Thyroid gland (tissue), 4 donors: ENCODE measurements around the gene CYB5R4. TPM values are rescaled to one million over a fixed set of nuclear protein-coding genes. Genes with fewer than 3 reads are reported as not detected.

ENCODE experiments used
- DNase-seq, 2 donors: peaks; one replicate each; pipeline ENCODE4 v3.0.0-alpha.2; 2019
- H3K27ac ChIP-seq, 3 donors: fragments of 200-600 bp; sonication (generic); 1 replicate in 2 of 3; 2 replicates in 1 of 3; pipeline ENCODE4 v1.5.1; 2016 to 2019; ENCODE audit warnings: mild to moderate bottlenecking in 1 of 3, moderate library complexity in 1 of 3
- H3K27me3 ChIP-seq: fragments of 200-600 bp; sonication (generic); one replicate; pipeline ENCODE4 v1.5.1; 2019
- H3K36me3 ChIP-seq, 2 donors: fragments of 200-600 bp; sonication (generic); one replicate each; pipeline ENCODE4 v1.5.1; 2016 to 2019
- H3K4me1 ChIP-seq, 2 donors: fragments of 200-600 bp; sonication (generic); one replicate each; pipeline ENCODE4 v1.5.1; 2017 to 2019
- H3K4me3 ChIP-seq, 3 donors: fragments of 200-600 bp; sonication (generic); replicated peaks in 1 of 3; 1 replicate in 2 of 3; 2 replicates in 1 of 3; pipeline ENCODE4 v1.5.1; 2016; ENCODE audit warnings: mild to moderate bottlenecking in 1 of 3
- H3K9me3 ChIP-seq: fragments of 200-600 bp; sonication (generic); one replicate; pipeline ENCODE4 v1.5.1; 2017
- CTCF ChIP-seq, 6 experiments: fragments of 200-600 bp in 3 of 6; fragments of 450-650 bp in 3 of 6; sonication (generic) in 3 of 6; IDR thresholded peaks; one replicate each; pipeline ENCODE4 v1.5.1; 2016 to 2019; ENCODE audit warnings: antibody characterized with exemption in 6 of 6, mild to moderate bottlenecking in 2 of 6, inconsistent platforms in 1 of 6, moderate library complexity in 1 of 6
- POLR2A ChIP-seq, 2 donors: fragments of 450-650 bp; IDR thresholded peaks; one replicate each; pipeline ENCODE4 v1.6.1; 2017; ENCODE audit warnings: antibody characterized with exemption in 2 of 2, mild to moderate bottlenecking in 2 of 2, moderate library complexity in 1 of 2
- WGBS, 2 donors: methylation state at CpG; one replicate each; pipeline ENCODE4 v1.1.5; 2017; 5-methylcytosine and 5-hydroxymethylcytosine counted together
- intact Hi-C: fragments of 100-400 bp; cut with DNase I; formaldehyde crosslinking; loops from one replicate; pipeline ENCODE4 v1.15.1; 2023
- total RNA-seq, 4 donors: library from RNA; depleted of rRNA; stranded (reverse); fragments of >200 nt; gene quantifications; one replicate each; pipeline ENCODE4 v1.2.3, GENCODE V29; 2016

The CYB5R4 gene
- total RNA-seq, 4 donors from 2014 or later: 6.4 to 12.5 (median 9.0) TPM

GRCh38 chr6:83824388-83824801 lies 35.1 kb upstream of the CYB5R4 start:
- TF ChIP-seq CTCF (IDR thresholded peaks at IDR 0.05) (no peak), POLR2A (IDR thresholded peaks at IDR 0.05) (no peak)
- Histone ChIP-seq H3K9me3 (no peaks in the 10 kb centered on the region), H3K4me3 (no peak overlapping the region), H3K27ac (no peak overlapping the region), H3K4me1 (no peaks in the 10 kb centered on the region), H3K27me3 (no peaks in the 10 kb centered on the region), H3K36me3 (no peaks in the 10 kb centered on the region)
- DNase-seq: no peak
- whole genome bisulfite sequencing, 2 donors: 10 to 14% methylated on average over 3 of the region's 3 CpGs
- intact Hi-C loops: no loop called here

GRCh38 chr6:83824831-83825230 lies 34.7 kb upstream of the CYB5R4 start:
- DNase-seq: no peak
- intact Hi-C loops: no loop called here
- Histone ChIP-seq H3K9me3 (no peaks in the 10 kb centered on the region), H3K4me1 (no peaks in the 10 kb centered on the region), H3K27me3 (no peaks in the 10 kb centered on the region), H3K4me3 (no peak overlapping the region), H3K27ac (no peak overlapping the region), H3K36me3 (no peaks in the 10 kb centered on the region)
- 7 to 13% methylated on average over 2 of the region's 2 CpGs for WGBS, 2 donors
- TF ChIP-seq POLR2A (IDR thresholded peaks at IDR 0.05) (no peak), CTCF (IDR thresholded peaks at IDR 0.05) (no peak)

- WGBS, 2 donors: 62 to 65% methylated on average over 2 of the region's 2 CpGs
- TF ChIP-seq POLR2A (IDR thresholded peaks at IDR 0.05) (no peak), CTCF (IDR thresholded peaks at IDR 0.05) (no peak)
Measured at GRCh38 chr6:83827050-83827449, 32.4 kb upstream of the CYB5R4 start.

GRCh38 chr6:83838727-83839126 lies 20.8 kb upstream of the CYB5R4 start:
- 82 to 84% methylated on average over 6 of the region's 6 CpGs for WGBS, 2 donors
- Histone ChIP-seq H3K27me3 (no peaks in the 10 kb centered on the region), H3K36me3 (no peaks in the 10 kb centered on the region), H3K4me1 (no peaks in the 10 kb centered on the region), H3K9me3 (no peaks in the 10 kb centered on the region), H3K27ac (no peak overlapping the region), H3K4me3 (no peak overlapping the region)
- no peak for DNase-seq
- intact Hi-C loops: no loop called here
- TF ChIP-seq POLR2A (IDR thresholded peaks at IDR 0.05) (no peak), CTCF (IDR thresholded peaks at IDR 0.05) (no peak)

More at GRCh38 chr6:83827050-83827449, 32.4 kb upstream of the CYB5R4 start:
- intact Hi-C loops: no loop called here
- no peaks in the 10 kb centered on the region for H3K36me3 ChIP-seq
- no peak overlapping the region for H3K27ac ChIP-seq
- H3K4me1 ChIP-seq: no peaks in the 10 kb centered on the region
- H3K27me3 ChIP-seq: no peaks in the 10 kb centered on the region
- no peak for DNase-seq
- H3K9me3 ChIP-seq: no peaks in the 10 kb centered on the region
- H3K4me3 ChIP-seq: no peak overlapping the region

- intact Hi-C loops: no loop called here
Measured at GRCh38 chr6:83844170-83844569, 15.3 kb upstream of the CYB5R4 start.

More at GRCh38 chr6:83844170-83844569, 15.3 kb upstream of the CYB5R4 start:
- DNase-seq: no peak
- TF ChIP-seq CTCF (IDR thresholded peaks at IDR 0.05) (no peak), POLR2A (IDR thresholded peaks at IDR 0.05) (no peak)
- Histone ChIP-seq H3K9me3 (no peaks in the 10 kb centered on the region), H3K27me3 (no peaks in the 10 kb centered on the region), H3K27ac (no peak overlapping the region), H3K4me1 (no peaks in the 10 kb centered on the region), H3K4me3 (no peak overlapping the region), H3K36me3 (no peaks in the 10 kb centered on the region)
- WGBS, 2 donors: 89 to 93% methylated on average over 3 of the region's 3 CpGs
